Natural killer cell (primary cell): ENCODE data around the gene GFRA1. TPM values are rescaled to one million over a fixed set of nuclear protein-coding genes. Genes with fewer than 3 reads are reported as not detected.

ENCODE experiments used
- ATAC-seq, 3 donors: fragments of 150-1000 bp in 2 of 3; fragments of 200-7000 bp in 1 of 3; cut with Tn5 transposase; 1 replicate in 1 of 3; 2 replicates in 2 of 3; pipeline ENCODE4 v1.10.0; 2021; ENCODE audit warnings: mild to moderate bottlenecking in 2 of 3, moderate library complexity in 2 of 3
- DNase-seq, 2 donors: peaks; one replicate each; pipeline versions ENCODE4 v3.0.0 to v3.0.0-alpha.2; 2013 to 2021; ENCODE audit warnings: mixed read lengths in 1 of 2
- H3K27ac ChIP-seq: one replicate; pipeline ENCODE4 v1.5.1; 2013; ENCODE audit warnings: mild to moderate bottlenecking, low read length
- H3K27me3 ChIP-seq: one replicate; pipeline ENCODE4 v1.6.1; 2013; ENCODE audit warnings: low read length; ENCODE audit not compliant: control insufficient read depth, insufficient read depth
- H3K36me3 ChIP-seq: one replicate; pipeline ENCODE4 v1.6.1; 2013; ENCODE audit warnings: low read length; ENCODE audit not compliant: control insufficient read depth, insufficient read depth
- H3K4me1 ChIP-seq: one replicate; pipeline ENCODE4 v1.6.1; 2013; ENCODE audit warnings: low read length; ENCODE audit not compliant: control insufficient read depth, insufficient read depth
- H3K4me3 ChIP-seq: one replicate; pipeline ENCODE4 v1.5.1; 2013; ENCODE audit warnings: low read length
- H3K9me3 ChIP-seq: one replicate; pipeline ENCODE4 v1.6.1; 2013; ENCODE audit warnings: low read length; ENCODE audit not compliant: control insufficient read depth, insufficient read depth
- H3K27ac Mint-ChIP-seq, 2 donors: one replicate each; pipeline ENCODE4 v1.8.0; 2022; ENCODE audit warnings: mild to moderate bottlenecking in 2 of 2, mixed read lengths in 2 of 2, moderate library complexity in 1 of 2
- H3K27me3 Mint-ChIP-seq, 2 donors: one replicate each; pipeline ENCODE4 v1.8.0; 2022; ENCODE audit warnings: low read depth in 2 of 2, mixed read lengths in 2 of 2
- H3K36me3 Mint-ChIP-seq: one replicate; pipeline ENCODE4 v1.8.0; 2022; ENCODE audit warnings: mixed read lengths
- H3K4me1 Mint-ChIP-seq, 2 donors: one replicate each; pipeline ENCODE4 v1.8.0; 2022; ENCODE audit warnings: mixed read lengths in 2 of 2
- H3K4me3 Mint-ChIP-seq: one replicate; pipeline ENCODE4 v1.8.0; 2022; ENCODE audit warnings: mild to moderate bottlenecking, moderate library complexity, mixed read lengths
- H3K9me3 Mint-ChIP-seq, 2 donors: one replicate each; pipeline ENCODE4 v1.8.0; 2022; ENCODE audit warnings: mixed read lengths in 2 of 2
- WGBS: methylation state at CpG from one replicate; pipeline ENCODE4 v1.1.7; 2013; ENCODE audit warnings: missing lambda C conversion rate; ENCODE audit not compliant: insufficient coverage; 5-methylcytosine and 5-hydroxymethylcytosine counted together
- intact Hi-C: fragments of 100-400 bp; cut with micrococcal nuclease; formaldehyde crosslinking; loops from one replicate; pipeline ENCODE4 v1.14.2; 2022
- total RNA-seq, 4 donors: library from RNA; stranded (reverse); fragments of 120-200 nt in 1 of 4; gene quantifications; one replicate each; pipeline versions ENCODE4 v1.2.3 to v1.2.4, GENCODE V29; 2013 to 2022
- TF ChIP-seq, protein P1 (sequence below): fragments of 200-600 bp; IDR thresholded peaks from one replicate; pipeline ENCODE4 v1.8.0; 2022; ENCODE audit warnings: antibody characterized with exemption

The GFRA1 gene
- total RNA-seq, 3 donors from 2014 or later (not counting 1 experiment from before 2014, with no cell fraction given) = not detected

DNA sequence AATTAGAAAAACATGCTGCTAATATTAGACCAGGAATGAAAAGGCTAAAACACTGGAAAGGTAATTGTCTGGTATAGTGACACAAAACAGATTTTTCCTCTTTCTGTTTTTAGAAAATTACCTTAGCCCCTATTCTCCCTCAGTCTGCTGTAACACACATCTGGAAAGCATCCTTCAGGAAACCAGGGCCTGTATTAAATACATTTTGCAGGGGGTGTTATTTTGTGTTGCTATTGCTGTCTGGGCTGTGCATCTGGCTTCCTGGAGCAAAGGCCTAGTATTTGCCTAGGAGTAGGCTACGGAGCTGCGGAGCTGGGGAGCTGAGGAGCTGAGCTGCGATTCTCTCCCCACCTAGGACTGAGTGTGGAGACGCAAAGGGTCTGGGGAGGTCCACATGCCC is 169.3 kb downstream of the GFRA1 start:
- Mint-ChIP-seq H3K36me3 (peaks cover 5% of the 10 kb centered on the region), H3K4me1 (no peaks in the 10 kb centered on the region), H3K4me3 (no peak overlapping the region), H3K27me3 (no peaks in the 10 kb centered on the region), H3K9me3 (peaks cover 7 to 8% of the 10 kb centered on the region in 2 donors), H3K27ac (no peak overlapping the region)
- H3K4me1 ChIP-seq = no peaks in the 10 kb centered on the region
- H3K27me3 ChIP-seq = no peaks in the 10 kb centered on the region
- no peaks in the 10 kb centered on the region for H3K36me3 ChIP-seq
- TF ChIP-seq, protein P1, sequence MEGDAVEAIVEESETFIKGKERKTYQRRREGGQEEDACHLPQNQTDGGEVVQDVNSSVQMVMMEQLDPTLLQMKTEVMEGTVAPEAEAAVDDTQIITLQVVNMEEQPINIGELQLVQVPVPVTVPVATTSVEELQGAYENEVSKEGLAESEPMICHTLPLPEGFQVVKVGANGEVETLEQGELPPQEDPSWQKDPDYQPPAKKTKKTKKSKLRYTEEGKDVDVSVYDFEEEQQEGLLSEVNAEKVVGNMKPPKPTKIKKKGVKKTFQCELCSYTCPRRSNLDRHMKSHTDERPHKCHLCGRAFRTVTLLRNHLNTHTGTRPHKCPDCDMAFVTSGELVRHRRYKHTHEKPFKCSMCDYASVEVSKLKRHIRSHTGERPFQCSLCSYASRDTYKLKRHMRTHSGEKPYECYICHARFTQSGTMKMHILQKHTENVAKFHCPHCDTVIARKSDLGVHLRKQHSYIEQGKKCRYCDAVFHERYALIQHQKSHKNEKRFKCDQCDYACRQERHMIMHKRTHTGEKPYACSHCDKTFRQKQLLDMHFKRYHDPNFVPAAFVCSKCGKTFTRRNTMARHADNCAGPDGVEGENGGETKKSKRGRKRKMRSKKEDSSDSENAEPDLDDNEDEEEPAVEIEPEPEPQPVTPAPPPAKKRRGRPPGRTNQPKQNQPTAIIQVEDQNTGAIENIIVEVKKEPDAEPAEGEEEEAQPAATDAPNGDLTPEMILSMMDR = no peak
- no peak for ATAC-seq
- peaks cover 3% of the 10 kb centered on the region for H3K9me3 ChIP-seq
- no peak overlapping the region for H3K27ac ChIP-seq
- intact Hi-C loops = no loop called here
- DNase-seq = no peak
- 93% methylated on average over 4 of the region's 4 CpGs for WGBS
- no peak overlapping the region for H3K4me3 ChIP-seq

DNA sequence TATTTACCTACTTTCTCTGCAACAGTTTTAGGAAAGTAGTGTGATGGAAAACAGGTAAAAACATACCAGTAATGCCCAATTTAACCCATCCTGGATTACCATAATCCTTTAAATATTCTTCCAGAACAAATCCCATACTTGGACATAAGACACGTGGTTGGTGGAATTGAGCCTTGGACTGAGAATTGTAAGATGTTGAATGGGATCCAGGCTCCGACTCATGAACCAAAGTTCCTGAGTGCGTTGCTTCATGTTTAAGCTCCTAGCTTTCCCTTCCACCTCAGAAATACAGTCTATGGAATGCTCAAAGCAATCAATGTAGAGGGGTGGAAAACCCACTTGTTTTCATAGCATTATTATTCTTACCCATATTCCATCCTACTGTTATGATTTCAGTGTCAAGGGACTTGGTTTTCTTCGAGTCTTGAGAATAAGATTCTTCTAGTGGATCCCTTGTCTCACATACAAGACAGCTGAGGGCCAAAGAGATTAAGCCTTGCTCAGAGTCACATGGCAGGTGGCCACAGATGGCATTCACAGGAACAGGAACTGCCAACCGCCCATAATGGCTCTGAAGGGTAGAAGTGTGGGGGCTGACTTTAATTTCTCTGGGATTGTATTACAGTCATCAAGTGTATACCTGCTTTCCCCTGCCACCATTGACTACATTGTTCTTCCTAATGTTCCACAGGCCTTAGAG is 171.2 kb downstream of the GFRA1 start:
- WGBS = 72% methylated on average over 3 of the region's 5 CpGs
- no peaks in the 10 kb centered on the region for H3K27me3 ChIP-seq
- no peaks in the 10 kb centered on the region for H3K4me1 Mint-ChIP-seq
- H3K4me3 ChIP-seq = no peak overlapping the region
- intact Hi-C loops = no loop called here
- H3K4me1 ChIP-seq = no peaks in the 10 kb centered on the region
- TF ChIP-seq, protein P1 = no peak
- H3K27ac Mint-ChIP-seq = no peak overlapping the region
- DNase-seq (no peak), ATAC-seq (no peak)
- H3K9me3 ChIP-seq = peaks cover 3% of the 10 kb centered on the region
- peaks cover 7 to 8% of the 10 kb centered on the region in 2 donors for H3K9me3 Mint-ChIP-seq
- no peak overlapping the region for H3K27ac ChIP-seq
- peaks cover 5% of the 10 kb centered on the region for H3K36me3 Mint-ChIP-seq
- H3K36me3 ChIP-seq = no peaks in the 10 kb centered on the region
- no peak overlapping the region for H3K4me3 Mint-ChIP-seq
- H3K27me3 Mint-ChIP-seq = no peaks in the 10 kb centered on the region

DNA sequence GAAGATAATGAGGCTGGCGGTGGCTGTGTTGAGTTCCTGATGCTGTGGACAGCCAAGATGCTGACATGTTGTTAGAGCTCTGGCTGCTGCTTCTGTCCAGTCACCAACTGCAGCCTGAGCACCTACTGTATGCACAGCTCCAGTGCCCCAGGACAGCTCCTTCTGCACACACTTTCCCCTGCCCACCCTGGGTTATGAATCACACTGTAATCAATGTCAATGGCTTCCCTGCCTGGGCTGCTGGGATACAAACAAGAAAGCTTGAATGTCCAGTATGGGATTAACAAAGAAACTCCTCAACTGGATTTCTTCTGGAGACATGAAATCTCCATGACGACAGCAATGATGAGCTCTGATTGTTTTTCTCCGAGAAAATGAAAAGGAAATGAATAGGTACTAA is 172.0 kb downstream of the GFRA1 start:
- Histone ChIP-seq H3K4me1 (no peaks in the 10 kb centered on the region), H3K27me3 (no peaks in the 10 kb centered on the region), H3K9me3 (peaks cover 3% of the 10 kb centered on the region), H3K27ac (no peak overlapping the region), H3K36me3 (no peaks in the 10 kb centered on the region), H3K4me3 (no peak overlapping the region)
- Mint-ChIP-seq H3K4me3 (no peak overlapping the region), H3K9me3 (peaks cover 7 to 8% of the 10 kb centered on the region in 2 donors), H3K36me3 (peaks cover 5% of the 10 kb centered on the region), H3K27me3 (no peaks in the 10 kb centered on the region), H3K4me1 (no peaks in the 10 kb centered on the region), H3K27ac (no peak overlapping the region)
- DNase-seq (no peak), ATAC-seq (no peak)
- intact Hi-C loops = no loop called here
- TF ChIP-seq, protein P1 = no peak
- 81% methylated on average over 2 of the region's 3 CpGs for WGBS

DNA sequence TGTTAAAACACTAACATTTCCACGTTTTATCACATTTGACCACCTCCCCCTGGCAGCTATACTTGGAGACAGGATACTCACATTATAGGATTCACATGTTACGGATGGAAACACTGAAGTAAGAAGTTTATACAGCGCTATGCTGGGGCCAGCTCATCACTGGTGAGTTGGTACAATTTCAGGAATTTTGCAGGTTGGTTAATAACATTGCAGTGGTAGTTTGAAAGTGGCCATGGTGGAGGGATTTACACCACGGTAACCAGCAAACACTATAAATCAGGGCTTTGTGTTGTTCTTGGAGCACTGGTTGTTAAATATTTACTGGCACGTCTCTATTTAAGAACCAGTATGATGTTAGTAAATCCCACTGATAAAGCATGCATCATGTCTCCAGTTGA is 174.0 kb downstream of the GFRA1 start:
- WGBS = 91% methylated on average over 5 of the region's 5 CpGs
- H3K4me3 Mint-ChIP-seq = no peak overlapping the region
- Histone ChIP-seq H3K27ac (no peak overlapping the region), H3K27me3 (no peaks in the 10 kb centered on the region), H3K36me3 (no peaks in the 10 kb centered on the region), H3K4me3 (no peak overlapping the region), H3K9me3 (peaks cover 3% of the 10 kb centered on the region), H3K4me1 (no peaks in the 10 kb centered on the region)
- TF ChIP-seq, protein P1 = no peak
- no peak overlapping the region for H3K27ac Mint-ChIP-seq
- H3K27me3 Mint-ChIP-seq = no peaks in the 10 kb centered on the region
- peaks cover 7 to 8% of the 10 kb centered on the region in 2 donors for H3K9me3 Mint-ChIP-seq
- DNase-seq (no peak), ATAC-seq (no peak)
- H3K36me3 Mint-ChIP-seq = peaks cover 5% of the 10 kb centered on the region
- intact Hi-C loops = no loop called here
- no peaks in the 10 kb centered on the region for H3K4me1 Mint-ChIP-seq
